22Rv1 (cell line): ENCODE measurements around the gene ZBTB5.
A peak's percentile ranks its signal among the peaks of the same experiment; 100 is the strongest.
"Not testable (repeated sequence)": the region's sequence is repeated elsewhere in the genome, so short reads cannot be mapped to it uniquely, and the experiment has no call there.

ENCODE experiments used
- H3K27ac ChIP-seq: fragments of 450-650 bp; 2 replicates; pipeline ENCODE4 v1.5.1; 2017
- ZFX ChIP-seq: fragments of 450-650 bp; IDR thresholded peaks from 2 replicates; pipeline ENCODE4 v1.6.1; 2017; ENCODE audit warnings: antibody characterized with exemption, borderline replicate concordance
- TF ChIP-seq, protein P1 (sequence below): fragments of 450-650 bp; IDR thresholded peaks from 2 replicates; pipeline ENCODE4 v1.5.1; 2017; ENCODE audit warnings: mild to moderate bottlenecking

Gene ZBTB5, protein sequence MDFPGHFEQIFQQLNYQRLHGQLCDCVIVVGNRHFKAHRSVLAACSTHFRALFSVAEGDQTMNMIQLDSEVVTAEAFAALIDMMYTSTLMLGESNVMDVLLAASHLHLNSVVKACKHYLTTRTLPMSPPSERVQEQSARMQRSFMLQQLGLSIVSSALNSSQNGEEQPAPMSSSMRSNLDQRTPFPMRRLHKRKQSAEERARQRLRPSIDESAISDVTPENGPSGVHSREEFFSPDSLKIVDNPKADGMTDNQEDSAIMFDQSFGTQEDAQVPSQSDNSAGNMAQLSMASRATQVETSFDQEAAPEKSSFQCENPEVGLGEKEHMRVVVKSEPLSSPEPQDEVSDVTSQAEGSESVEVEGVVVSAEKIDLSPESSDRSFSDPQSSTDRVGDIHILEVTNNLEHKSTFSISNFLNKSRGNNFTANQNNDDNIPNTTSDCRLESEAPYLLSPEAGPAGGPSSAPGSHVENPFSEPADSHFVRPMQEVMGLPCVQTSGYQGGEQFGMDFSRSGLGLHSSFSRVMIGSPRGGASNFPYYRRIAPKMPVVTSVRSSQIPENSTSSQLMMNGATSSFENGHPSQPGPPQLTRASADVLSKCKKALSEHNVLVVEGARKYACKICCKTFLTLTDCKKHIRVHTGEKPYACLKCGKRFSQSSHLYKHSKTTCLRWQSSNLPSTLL

DNA sequence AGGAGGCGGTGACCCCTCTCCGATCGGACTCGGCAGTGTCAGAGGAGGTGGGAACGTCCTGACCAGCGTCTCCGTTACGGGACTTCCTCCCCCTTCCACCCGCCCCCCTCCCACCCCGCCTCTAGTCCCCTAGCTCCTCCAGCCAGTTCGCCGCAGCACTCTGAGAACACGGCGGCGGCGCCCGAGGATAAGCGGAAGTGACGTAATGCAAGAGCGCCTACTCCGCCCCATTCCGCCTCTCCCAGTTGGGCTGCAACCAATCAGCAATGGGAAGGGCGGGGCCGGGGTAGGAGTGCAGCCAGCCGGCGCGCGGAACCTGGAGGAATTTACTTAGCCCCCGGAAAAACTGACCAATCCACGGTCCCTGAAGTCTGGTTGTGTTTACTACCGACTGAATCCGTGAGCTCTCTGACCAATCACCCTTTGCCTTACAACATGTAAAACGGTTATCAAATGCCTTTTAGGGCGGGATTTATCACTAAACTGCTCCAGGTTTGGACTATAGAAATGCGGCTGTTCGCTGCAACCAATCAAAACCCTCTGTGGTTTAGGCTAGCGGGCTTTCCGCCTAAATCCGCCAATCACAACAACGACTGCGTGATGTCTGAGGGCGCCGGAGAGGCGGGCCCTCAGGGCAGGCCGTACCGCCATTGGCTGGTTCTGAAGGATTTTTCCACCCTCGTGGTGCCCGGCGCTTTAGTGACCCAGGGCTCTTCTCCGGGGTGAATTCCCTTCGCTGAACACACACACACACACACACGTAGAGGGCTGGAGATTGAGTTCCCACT is at the start of gene ZBTB5:
TSS of gene ZBTB5 (minus strand) at position 202 of the 788 bp plus-strand sequence. CDS start 22,899 bp downstream, outside the sequence.
- TF ChIP-seq, protein P1, sequence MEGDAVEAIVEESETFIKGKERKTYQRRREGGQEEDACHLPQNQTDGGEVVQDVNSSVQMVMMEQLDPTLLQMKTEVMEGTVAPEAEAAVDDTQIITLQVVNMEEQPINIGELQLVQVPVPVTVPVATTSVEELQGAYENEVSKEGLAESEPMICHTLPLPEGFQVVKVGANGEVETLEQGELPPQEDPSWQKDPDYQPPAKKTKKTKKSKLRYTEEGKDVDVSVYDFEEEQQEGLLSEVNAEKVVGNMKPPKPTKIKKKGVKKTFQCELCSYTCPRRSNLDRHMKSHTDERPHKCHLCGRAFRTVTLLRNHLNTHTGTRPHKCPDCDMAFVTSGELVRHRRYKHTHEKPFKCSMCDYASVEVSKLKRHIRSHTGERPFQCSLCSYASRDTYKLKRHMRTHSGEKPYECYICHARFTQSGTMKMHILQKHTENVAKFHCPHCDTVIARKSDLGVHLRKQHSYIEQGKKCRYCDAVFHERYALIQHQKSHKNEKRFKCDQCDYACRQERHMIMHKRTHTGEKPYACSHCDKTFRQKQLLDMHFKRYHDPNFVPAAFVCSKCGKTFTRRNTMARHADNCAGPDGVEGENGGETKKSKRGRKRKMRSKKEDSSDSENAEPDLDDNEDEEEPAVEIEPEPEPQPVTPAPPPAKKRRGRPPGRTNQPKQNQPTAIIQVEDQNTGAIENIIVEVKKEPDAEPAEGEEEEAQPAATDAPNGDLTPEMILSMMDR = no peak
- TF ChIP-seq ZFX = no peak
- peak within 1 kb of the TSS; percentile 99 for H3K27ac ChIP-seq

DNA sequence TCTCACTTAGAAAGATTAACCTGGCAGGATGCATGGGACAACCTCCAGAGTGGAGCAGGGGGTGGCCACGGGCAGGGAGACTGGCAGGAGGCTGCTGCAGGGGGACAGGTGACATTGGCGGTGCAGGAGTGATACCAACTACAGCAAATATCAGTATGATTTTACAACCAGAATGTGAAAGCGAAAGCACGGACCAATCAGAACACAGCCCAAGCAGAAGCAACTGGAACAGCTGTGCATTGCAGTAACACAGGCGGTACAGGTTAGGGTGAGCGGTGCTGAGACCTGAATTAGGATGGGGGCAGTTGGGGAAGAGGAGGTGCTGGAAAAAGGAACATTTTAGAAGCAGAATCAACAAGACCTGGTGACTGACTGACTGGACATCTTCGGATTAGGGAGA is 49.7 kb upstream of the ZBTB5 start:
- TF ChIP-seq, protein P1 = no peak
- no peak for TF ChIP-seq ZFX
- H3K27ac ChIP-seq = no peak overlapping the region

DNA sequence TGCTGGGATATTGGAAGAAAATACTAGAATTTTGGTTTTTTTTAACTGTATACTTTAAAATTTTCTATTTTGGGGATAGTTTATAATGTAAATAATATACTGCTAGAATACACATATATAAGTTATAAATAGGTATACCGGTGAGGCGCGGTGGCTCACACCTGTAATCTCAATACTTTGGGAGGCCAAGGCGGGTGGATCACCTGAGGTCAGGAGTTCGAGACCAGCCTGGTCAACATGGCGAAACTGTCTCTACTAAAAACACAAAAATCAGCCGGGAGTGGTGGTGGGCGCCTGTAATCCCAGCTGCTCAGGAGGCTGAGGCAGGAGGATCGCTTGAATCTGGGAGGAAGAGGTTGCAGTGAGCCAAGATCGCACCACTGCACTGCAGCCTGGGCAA is 49.2 kb upstream of the ZBTB5 start:
- H3K27ac ChIP-seq = not testable (repeated sequence)

DNA sequence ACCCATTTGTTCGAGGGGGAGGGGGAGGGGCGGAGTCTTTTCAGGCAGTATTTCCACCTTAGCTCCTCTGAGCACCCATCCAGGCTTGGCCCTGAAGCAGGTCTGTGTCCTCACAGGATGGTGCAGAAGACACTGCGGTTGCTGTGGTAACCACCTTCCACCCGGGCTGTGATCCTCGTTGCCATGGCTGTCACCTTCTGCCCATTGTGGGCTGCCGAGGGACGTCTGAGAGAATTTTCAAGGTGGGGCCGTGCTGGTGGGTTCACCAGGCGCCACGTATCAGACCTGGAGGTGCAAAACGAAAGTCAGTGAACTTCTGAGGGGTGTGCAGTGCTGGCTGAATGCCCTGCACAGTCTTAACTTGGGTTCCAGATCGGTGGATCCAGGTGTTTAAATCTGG is 47.2 kb upstream of the ZBTB5 start:
- TF ChIP-seq ZFX = no peak
- TF ChIP-seq, protein P1 = no peak
- H3K27ac ChIP-seq = no peak overlapping the region

DNA sequence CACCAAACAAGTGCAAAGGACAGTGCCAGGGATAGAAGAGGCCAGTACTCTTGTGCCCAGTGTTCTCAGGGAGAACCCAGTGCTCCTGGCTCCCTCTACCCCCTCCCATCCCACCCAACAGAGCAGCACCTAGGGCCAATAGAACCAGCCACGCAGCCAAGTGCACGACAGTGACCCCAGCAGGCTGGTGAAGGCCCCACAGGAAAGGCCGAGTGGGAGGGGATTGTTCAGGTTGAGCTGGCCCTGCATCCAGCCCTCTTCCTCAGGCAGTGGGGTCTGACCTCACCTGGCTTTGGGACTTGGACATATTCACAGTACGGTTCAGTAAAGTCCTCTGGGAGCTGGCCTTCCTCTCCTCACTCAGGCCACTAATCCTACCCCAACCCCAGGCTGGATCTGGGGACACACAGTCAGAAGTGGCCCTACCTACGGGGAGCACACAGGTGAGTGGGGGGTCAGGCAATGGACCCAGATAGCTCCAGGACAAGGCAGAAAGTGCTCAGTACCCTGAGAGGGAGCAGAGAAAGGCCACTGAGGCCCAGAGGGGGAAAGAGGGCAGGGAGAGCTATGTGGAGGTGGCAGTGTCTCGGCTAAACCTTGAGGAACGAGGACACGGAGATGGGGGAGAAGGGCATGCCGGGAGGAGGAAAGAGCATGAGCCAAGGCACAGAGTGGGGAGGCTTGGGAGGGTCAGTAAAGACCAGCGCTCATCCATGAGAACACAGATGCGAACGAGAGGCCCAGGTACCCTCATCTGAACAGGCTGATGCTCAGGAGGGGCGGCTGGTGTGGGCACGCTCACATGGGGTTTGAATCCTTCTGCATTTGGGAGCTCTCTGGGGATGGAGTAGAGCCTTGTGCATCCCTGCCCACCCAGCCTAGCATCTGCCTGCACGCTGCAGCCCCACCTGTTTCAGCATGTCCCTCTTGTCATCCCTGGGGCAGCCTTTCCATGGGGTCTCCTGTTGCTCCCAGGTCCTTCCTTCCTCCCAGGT is 46.1 kb upstream of the ZBTB5 start:
- TF ChIP-seq ZFX = no peak
- TF ChIP-seq, protein P1 = peak; percentile 57
- H3K27ac ChIP-seq = no peak overlapping the region

DNA sequence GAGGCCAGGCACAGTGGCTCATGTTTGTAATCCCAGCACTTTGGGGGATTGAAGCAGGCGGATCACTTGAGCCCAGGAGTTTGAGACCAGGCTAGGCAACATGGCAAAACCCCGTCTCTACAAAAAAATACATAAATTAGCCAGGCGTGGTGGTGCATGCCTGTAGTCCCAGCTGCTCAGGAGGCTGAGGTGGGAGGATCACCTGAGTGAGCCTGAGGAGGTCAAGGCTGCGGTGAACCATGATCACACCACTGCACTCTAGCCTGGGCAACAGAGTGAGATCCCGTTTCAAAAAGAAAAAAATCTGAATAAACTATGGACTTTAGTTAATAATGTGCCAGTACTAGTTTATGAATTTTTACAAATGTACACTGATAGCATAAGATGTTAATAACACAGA is 44.8 kb upstream of the ZBTB5 start:
- not testable (repeated sequence) for H3K27ac ChIP-seq

DNA sequence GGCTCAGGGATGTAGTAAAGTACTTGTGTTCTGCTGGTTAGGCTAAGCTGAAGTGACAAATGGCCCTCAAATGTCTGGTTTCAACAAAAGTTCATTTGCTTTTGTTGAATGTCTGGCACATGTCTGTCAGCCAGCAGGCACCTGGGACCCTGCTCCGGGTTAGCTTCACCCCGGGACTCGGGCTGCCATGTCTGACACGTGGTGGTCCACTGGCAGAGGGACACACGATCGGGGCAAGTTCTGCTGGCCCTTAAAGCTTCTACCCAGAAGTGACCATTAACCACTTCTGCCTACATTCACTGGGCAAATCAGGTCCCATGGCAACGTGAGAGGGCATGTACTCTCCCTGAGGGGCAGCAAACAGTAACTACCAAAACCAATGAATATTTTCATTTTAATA is 44.3 kb upstream of the ZBTB5 start:
- no peak for TF ChIP-seq ZFX
- TF ChIP-seq, protein P1 = no peak
- H3K27ac ChIP-seq = no peak overlapping the region
